NT2/D1 (cell line): ENCODE data around the gene ZBTB7B.

Experiments used
- DNase-seq: peaks from one replicate; pipeline ENCODE4 v3.0.0-alpha.2; 2011; ENCODE audit warnings: low read depth, low spot score
- H3K27me3 ChIP-seq: 2 replicates; pipeline ENCODE4 v1.6.0; 2011; ENCODE audit warnings: mild to moderate bottlenecking; ENCODE audit not compliant: insufficient read length, insufficient read depth
- H3K36me3 ChIP-seq: 2 replicates; pipeline ENCODE4 v1.6.1; 2011; ENCODE audit warnings: mild to moderate bottlenecking, low read length, mixed read lengths; ENCODE audit not compliant: insufficient read depth, insufficient read length
- H3K4me1 ChIP-seq: 2 replicates; pipeline ENCODE4 v1.5.1; 2011; ENCODE audit not compliant: insufficient read depth, insufficient read length
- H3K4me3 ChIP-seq: 2 replicates; pipeline ENCODE4 v1.5.1; 2011; ENCODE audit warnings: low read depth; ENCODE audit not compliant: insufficient read length
- H3K9ac ChIP-seq: 2 replicates; pipeline ENCODE4 v1.6.0; 2011; ENCODE audit warnings: low read depth; ENCODE audit not compliant: insufficient read length
- H3K9me3 ChIP-seq: 2 replicates; pipeline ENCODE4 v1.5.1; 2011; ENCODE audit warnings: mild to moderate bottlenecking, low read length; ENCODE audit not compliant: insufficient read depth
- SUZ12 ChIP-seq: IDR thresholded peaks from 2 replicates; pipeline ENCODE4 v1.6.1; 2011; ENCODE audit not compliant: insufficient read length, insufficient read depth; ENCODE audit errors: extremely low read depth
- YY1 ChIP-seq: IDR thresholded peaks from 2 replicates; pipeline ENCODE4 v1.6.1; 2011; ENCODE audit not compliant: insufficient read length, insufficient read depth
- ZNF274 ChIP-seq: IDR thresholded peaks from 2 replicates; pipeline ENCODE4 v1.6.1; 2011; ENCODE audit warnings: mild to moderate bottlenecking, low read depth, low read length

Gene ZBTB7B

GRCh38 chr1:155052439-155053395 lies 50.1 kb downstream of the ZBTB7B start:
- peaks cover 45% of the 10 kb centered on the region for H3K36me3 ChIP-seq
- DNase-seq, result no peak
- H3K4me3 ChIP-seq, result peak overlapping the region; percentile 79
- peak overlapping the region; percentile 88 for H3K9ac ChIP-seq
- TF ChIP-seq ZNF274 (no peak), YY1 (no peak)
- H3K9me3 ChIP-seq, result peaks cover 3% of the 10 kb centered on the region; the same call in 1 of the 2 replicates
- H3K27me3 ChIP-seq, result peaks cover 18% of the 10 kb centered on the region
- H3K4me1 ChIP-seq, result peaks cover 25% of the 10 kb centered on the region

DNA sequence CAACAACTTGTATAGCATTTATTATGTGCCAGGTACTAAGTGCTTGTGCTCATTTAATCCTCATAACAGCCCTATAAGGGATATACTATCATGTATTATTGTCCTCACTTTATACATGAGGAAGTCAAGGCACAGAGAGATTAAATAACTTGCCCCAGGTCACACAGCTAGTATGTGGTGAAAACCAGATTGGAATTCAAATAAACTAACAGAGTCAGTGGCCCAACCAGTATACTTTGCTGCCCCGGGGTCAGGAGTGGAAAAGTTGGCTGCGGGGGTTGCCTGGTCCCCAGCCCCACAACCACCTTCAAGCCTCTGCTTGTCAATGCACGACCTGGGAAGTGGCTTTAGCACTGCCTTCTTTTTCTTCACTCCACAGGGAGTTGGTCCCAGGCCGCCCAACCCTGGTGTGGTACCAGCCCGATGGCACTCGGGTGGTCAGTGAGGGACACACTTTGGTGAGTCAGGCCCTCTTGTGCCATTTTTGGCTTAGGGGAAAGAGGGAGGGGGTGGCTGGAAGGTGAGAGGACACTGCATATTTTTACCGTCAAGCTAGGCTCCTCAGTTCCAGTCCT lies 51.0 kb downstream of the ZBTB7B start:
- Histone ChIP-seq H3K9me3 (peaks cover 8% of the 10 kb centered on the region; the same call in 1 of the 2 replicates), H3K36me3 (peaks cover 55% of the 10 kb centered on the region), H3K9ac (no peak overlapping the region), H3K4me3 (no peak overlapping the region), H3K27me3 (peaks cover 18% of the 10 kb centered on the region), H3K4me1 (peaks cover 21% of the 10 kb centered on the region)
- no peak for DNase-seq
- TF ChIP-seq YY1 (no peak), SUZ12 (no peak), ZNF274 (no peak)

- Histone ChIP-seq H3K4me1 (peaks cover 13% of the 10 kb centered on the region), H3K4me3 (no peak overlapping the region), H3K9me3 (peaks cover 8% of the 10 kb centered on the region; the same call in 1 of the 2 replicates), H3K9ac (no peak overlapping the region), H3K27me3 (peaks cover 8% of the 10 kb centered on the region), H3K36me3 (peaks cover 75% of the 10 kb centered on the region)
- DNase-seq, result no peak
- TF ChIP-seq YY1, result no peak
- no peak for TF ChIP-seq SUZ12
- TF ChIP-seq ZNF274, result no peak
Observed at GRCh38 chr1:155057104-155057503, 54.5 kb downstream of the ZBTB7B start.

GRCh38 chr1:155057788-155058211 lies 55.2 kb downstream of the ZBTB7B start:
- H3K9ac ChIP-seq, result no peak overlapping the region
- H3K9me3 ChIP-seq, result peaks cover 8% of the 10 kb centered on the region; the same call in 1 of the 2 replicates
- TF ChIP-seq ZNF274, result no peak
- TF ChIP-seq SUZ12, result no peak
- no peak for TF ChIP-seq YY1
- DNase-seq, result no peak
- peaks cover 2% of the 10 kb centered on the region for H3K27me3 ChIP-seq
- peaks cover 75% of the 10 kb centered on the region for H3K36me3 ChIP-seq
- no peak overlapping the region for H3K4me3 ChIP-seq
- peaks cover 12% of the 10 kb centered on the region for H3K4me1 ChIP-seq

- H3K36me3 ChIP-seq, result peaks cover 55% of the 10 kb centered on the region
- peak overlapping the region; percentile 12 for H3K9ac ChIP-seq
- no peak overlapping the region for H3K4me3 ChIP-seq
- peaks cover 6% of the 10 kb centered on the region for H3K27me3 ChIP-seq
- peaks cover 20% of the 10 kb centered on the region for H3K4me1 ChIP-seq
- TF ChIP-seq SUZ12 (no peak), ZNF274 (no peak), YY1 (no peak)
- peaks cover 8% of the 10 kb centered on the region; the same call in 1 of the 2 replicates for H3K9me3 ChIP-seq
- no peak for DNase-seq
Observed at GRCh38 chr1:155060736-155061135, 58.1 kb downstream of the ZBTB7B start.

DNA sequence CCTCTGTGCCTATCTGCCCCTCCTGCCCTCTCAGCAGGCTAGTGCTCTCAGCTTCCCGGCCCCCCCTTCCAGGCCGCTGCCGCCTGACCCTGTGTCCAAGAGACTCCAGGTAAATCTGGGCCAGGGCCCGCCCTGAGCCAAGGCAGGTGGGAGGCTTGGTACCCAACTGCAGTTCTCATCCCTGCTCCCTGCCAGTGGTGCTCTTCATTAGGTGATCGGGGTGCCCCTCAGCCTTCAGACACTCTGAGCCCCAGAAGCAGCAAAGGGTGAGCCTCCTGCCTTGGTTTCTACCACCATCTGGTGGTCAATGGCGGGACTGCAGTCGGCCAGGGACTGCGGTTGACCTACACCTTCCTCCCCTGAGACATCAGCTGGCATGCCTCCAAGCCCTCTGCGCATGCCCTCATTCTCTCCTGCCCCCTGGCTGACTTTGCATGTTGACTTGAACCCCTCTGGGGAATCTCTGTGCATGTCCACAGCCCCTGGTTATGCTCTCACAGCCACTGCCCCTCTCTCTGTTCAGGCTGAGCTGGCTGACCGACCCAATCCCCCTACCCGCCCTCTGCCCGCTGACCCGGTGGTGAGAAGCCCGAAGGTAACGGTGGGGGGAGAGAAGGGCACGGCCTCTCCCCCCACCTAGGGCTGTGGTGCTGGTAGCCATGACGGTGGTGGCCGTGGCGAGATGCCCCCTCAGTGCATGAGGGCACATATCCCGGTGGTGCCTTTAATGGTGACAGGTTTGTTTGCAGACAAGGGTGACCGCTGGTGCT lies 59.0 kb downstream of the ZBTB7B start:
- H3K4me1 ChIP-seq, result peaks cover 20% of the 10 kb centered on the region
- DNase-seq, result peak; percentile 90
- no peak for TF ChIP-seq ZNF274
- no peak overlapping the region for H3K4me3 ChIP-seq
- H3K9ac ChIP-seq, result peak overlapping the region; percentile 12
- H3K36me3 ChIP-seq, result peaks cover 52% of the 10 kb centered on the region
- H3K9me3 ChIP-seq, result peaks cover 8% of the 10 kb centered on the region; the same call in 1 of the 2 replicates
- peaks cover 6% of the 10 kb centered on the region for H3K27me3 ChIP-seq

DNA sequence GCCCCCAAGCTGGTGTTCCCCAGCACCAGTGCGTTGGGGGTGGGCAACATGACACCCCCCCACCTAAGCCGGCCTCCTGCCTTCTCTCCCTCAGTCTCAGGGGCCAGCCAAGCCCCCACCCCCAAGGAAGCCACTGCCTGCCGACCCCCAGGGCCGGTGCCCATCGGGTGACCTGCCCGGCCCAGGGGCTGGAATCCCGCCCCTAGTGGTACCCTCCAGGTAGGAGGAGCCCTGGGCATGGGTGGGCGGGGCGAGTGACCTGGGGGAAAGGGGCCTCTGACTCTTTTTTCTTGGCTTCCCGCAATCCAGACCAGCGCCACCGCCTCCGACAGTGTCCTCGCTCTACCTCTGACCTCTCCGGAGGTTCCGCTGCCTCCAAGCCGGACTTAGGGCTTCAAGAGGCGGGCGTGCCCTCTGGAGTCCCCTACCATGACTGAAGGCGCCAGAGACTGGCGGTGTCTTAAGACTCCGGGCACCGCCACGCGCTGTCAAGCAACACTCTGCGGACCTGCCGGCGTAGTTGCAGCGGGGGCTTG lies 59.6 kb downstream of the ZBTB7B start:
- Histone ChIP-seq H3K27me3 (peaks cover 6% of the 10 kb centered on the region), H3K9ac (peak overlapping the region; percentile 59), H3K36me3 (peaks cover 52% of the 10 kb centered on the region), H3K4me3 (peak overlapping the region; percentile 93), H3K9me3 (peaks cover 8% of the 10 kb centered on the region; the same call in 1 of the 2 replicates), H3K4me1 (peaks cover 20% of the 10 kb centered on the region)
- DNase-seq, result no peak
- TF ChIP-seq YY1 (no peak), ZNF274 (no peak), SUZ12 (no peak)
